ENCODE measurements around the gene FARS2. TPM values are rescaled to one million over a fixed set of nuclear protein-coding genes. Genes with fewer than 3 reads are reported as not detected.

The FARS2 gene
- total RNA-seq, 1 experiment from 2014 or later = 20.0 TPM

DNA sequence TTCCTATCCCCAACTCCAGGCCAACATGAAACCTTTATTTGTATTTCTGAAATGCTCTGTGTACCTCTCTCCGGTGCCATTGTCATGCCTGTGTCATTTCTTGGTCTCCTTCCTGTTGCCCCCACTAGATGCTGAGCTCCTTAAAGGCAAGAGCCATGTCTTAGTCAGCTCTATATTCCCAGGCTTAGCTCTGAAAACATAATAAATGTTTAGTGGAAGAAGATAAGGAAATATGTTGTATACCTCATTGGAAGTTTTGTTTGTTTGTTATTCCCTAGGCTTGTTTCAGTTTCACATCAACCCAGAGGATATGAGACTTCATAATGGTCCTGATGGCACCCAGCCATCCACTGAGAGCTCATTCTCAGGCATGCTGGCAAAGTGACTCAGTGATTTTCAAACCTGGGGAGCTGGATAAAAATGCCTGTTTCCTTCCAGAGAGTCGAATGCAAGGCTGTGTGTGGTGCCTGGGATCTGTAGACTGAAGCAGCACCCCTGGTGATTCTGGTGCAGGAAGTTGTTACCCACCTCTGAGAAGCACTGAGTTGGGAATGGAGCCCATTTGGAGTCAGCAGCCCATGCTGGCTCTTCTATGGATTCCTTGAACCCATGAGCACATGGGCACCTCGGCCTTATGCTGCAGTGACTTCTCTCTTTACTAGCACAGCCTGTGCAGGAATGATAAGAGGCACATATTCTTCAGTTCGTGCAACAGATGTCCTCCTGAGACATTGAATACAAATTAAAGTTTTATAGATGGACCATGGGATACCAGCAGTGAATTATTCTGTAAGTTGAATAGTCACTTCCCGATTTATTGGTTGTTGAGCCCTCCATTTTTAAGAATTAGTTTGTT, 205.2 kb downstream of the FARS2 start:
- no peak for DNase-seq (ENCODE audit: low spot score)

DNA sequence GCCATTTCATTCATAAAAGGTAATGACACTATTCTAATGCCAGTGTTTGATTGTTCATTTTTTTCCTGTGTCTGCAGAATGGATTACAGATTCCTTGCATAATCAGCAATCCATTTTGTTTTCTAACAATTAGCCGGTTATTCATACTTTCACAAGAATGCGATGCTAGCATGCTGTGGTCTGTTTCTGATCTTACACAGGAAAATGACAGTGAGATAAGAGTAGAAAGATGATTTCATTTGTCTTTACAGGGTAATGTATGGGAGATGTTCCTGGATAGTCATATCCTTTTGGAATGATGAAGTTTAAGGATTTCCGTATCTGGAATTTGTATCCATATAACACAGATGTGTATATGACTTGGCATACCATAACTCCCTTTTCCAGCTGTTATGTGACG, 207.3 kb downstream of the FARS2 start:
- no peak for DNase-seq (ENCODE audit: low spot score)

DNA sequence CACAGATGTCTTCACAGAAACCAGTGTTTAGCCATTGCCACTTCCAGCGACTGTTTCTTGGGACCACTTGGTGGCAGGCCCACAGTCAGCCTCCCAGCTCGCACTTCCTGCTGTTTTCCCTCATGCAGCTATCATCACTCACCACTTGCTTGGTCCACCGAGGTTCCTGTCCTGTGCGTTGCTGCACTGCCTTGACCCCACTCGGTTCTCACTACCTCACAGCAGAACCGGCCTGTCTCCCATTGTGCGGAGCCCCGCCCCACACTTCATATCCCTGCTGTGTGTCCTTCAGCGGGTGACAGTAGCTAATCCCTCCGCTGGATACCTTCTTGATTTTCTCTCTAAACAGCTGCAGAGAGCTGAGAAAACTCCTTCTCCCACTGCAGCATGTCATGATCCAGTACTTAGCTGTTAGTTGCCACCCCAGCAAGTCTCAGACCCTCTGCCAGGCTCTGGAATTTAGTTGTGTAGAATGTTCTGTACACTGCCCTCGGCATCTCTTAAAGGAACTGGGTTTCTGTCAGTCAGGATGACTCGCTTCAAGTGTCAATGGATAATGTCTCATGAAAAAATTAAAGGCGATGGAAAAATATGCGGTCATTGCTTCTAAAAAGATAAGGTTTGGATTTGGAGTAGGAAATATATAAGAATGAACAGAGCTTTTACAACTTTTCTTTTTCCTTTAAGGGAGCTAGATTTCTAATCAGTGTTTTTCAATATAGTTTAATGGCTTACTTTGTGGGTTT, 208.0 kb downstream of the FARS2 start:
- DNase-seq (ENCODE audit: low spot score) = no peak

DNA sequence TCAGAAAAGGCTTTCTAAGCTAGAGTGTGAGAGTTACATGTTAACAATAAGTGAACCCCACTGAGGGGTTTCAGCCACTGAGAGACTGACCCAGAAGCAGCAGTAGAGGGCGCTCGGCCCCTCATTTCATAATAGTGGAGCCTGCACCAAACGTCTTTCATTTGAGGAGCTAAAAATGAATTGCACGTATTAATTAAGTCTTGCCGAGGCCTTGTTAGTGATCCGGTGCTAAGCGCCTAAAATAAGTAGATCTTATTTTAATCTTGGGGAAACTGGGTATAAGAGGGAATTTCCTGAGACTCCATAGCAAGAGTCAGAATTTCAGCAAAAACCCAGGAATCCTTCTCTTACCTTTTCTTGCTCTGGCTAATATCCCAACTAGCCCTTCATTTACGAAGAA, 209.7 kb downstream of the FARS2 start:
- peak; percentile 66 for DNase-seq (ENCODE audit: low spot score)

DNA sequence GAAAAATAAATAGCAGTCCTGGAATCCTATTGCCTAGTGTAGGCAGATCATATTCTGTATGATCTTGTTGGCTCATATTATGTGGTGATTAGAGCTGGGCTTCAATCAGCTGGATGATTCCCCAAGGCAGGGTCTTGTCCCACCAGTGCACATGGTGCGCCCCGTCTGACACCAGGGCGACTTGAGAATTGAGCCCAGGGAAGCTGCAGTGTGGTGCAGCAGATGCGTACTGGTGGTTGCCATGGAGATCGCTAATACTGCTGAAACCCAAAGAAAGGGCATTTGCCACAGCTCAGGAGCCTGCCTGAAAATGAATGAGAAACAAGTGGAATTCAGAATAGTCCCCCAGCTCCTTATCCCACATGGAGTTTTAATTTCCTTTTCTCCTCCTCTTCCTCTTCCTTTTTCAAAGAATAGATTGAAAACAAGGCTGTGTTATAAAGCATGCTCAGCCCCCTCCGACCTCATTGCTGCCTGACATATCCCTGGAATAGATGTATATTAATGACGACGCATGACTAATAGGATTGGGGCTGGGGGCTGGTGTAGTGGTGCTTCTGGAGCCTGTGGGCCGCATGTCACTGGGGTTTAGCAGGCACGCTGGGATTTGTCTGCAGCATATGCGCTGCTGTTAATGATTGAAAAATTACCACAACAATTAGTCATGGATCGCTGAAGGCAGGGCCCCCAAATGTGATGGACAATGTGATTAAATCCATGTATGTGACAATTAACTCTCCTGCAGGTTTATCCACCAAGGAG, 210.5 kb downstream of the FARS2 start:
- DNase-seq (ENCODE audit: low spot score) = no peak

DNA sequence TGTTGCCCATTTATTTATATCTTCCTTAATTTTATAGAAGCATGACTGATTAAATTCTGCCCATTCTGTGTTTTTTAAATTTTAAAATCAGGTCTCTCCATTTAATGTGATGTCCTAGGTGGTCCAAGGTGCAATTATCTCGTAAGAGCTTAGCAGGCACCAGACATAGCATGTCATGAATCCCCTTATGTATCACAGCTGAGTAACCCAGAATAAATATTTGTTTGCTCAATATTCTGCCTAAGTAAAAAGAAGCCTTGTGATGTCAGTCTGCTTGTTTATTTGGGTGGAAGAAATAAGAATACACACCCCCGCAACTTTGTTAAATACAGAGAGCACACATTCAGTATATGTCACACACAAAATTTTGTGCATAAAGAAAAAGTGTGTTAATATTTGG, 211.3 kb downstream of the FARS2 start:
- no peak for DNase-seq (ENCODE audit: low spot score)

DNA sequence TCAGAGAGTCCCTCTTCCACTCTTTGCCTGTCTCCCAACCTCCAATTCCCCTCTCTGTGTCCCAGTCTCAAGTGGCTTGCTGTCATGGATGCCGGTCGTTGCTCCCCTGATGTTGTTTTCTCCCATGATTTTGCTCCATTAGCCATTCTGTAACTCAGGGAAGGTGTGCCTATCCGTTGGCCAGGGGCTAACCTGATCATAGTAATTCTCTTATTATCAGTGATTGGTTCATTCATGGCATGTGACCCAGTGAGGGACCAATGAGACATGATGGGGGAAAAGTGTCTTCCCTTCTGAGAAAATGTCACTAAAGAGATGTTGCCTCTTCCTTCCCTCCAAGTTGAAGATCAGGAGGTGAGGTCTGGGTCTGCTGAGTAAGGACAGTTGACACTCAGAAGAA, 214.5 kb downstream of the FARS2 start:
- DNase-seq (ENCODE audit: low spot score) = no peak

DNA sequence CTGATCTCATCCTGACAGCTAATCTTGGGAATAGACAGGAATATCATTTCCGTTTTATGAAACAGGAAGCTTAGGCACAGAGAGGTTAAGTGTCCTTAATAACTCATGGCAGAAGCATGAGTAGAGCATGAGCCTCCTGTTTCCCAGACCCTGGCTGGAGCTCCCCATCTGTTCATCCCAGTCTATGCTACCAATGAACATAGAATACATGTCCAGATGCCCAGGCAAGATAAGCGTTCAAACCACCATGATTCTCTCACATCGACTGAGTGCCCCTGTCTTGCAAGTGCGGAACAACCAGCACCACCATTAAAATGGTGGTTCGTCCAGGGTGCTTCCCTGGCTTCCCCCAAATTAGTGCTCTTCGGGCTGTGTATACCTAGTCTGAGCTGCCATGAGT, 217.1 kb downstream of the FARS2 start:
- DNase-seq (ENCODE audit: low spot score) = no peak

DNA sequence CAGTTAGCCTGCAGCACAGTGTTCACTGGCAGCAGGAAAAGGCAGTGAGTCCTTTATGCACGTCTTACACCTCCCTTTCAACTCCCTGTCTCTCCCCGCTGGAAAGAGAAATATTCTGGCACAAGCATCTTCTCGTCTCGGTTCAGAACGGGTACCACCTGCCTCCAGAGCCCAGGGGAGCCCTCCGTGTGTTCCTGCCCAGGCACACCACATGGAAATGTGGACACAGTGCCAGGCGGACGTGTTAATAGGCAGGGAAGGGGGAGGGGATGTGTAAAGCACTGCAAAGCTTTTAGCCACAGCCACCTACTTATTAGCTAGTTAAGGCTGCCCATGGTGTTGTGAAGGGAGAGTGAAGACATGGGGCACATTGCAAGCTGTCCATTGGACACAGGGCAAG, 219.7 kb downstream of the FARS2 start:
- no peak for DNase-seq (ENCODE audit: low spot score)

DNA sequence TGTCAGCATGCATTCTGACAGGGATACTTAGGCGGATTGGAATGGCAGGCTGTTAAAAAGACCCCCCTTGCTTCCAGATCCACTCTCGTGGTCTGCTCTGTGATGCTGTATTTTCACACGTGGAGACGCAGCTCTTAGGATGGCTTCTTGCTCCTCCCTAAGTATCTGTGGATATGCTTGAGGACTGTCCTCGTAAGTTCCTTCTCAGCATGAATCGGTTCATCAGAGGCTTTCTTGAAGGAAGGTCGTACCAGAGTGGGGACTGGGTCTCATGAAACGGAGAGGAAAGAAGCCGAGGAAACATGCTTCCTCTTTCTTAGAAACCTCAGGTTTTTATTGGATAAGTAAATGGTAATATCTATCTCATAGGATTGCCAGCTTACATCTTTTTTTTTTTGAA, 220.4 kb downstream of the FARS2 start:
- no peak for DNase-seq (ENCODE audit: low spot score)

DNA sequence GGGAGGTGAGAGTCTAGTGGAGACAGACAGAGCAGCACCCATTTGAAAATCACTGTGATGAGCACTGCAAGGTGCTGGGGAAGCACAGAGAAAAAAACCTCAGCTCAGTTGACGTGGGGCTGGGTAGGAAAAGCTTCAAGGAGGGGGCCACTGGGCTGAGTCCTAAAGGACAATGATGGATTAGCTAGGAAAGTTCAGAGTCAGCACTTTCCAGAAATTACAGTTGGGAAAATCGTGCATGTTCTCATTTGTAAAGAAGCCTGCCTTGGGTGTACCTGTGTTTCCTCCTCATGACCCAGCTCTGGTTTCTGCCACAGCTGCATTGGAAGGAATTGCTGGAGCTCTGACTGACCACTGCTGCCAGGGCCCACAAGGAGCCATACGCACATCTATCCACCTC, 221.3 kb downstream of the FARS2 start:
- DNase-seq (ENCODE audit: low spot score) = no peak

DNA sequence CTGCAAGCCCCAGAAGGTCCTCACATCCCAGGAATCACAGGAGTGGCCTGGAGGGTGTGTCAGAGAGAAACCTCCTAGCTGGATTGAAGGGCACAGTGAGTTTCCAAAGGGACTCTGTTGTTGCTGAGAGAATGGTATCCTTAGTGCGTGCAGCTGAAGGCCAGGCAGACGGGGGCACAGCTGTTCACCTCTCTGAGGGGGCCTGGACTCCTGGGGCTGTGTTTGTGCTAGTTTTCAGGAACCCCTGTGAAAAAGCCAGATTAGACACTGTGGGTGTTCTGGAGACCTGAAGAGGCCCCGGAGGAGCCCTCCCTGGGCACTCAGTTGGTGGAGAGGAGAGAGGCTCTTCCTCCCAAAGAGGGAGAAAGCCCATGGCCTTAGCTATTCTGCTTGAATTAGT, 223.4 kb downstream of the FARS2 start:
- no peak for DNase-seq (ENCODE audit: low spot score)

DNA sequence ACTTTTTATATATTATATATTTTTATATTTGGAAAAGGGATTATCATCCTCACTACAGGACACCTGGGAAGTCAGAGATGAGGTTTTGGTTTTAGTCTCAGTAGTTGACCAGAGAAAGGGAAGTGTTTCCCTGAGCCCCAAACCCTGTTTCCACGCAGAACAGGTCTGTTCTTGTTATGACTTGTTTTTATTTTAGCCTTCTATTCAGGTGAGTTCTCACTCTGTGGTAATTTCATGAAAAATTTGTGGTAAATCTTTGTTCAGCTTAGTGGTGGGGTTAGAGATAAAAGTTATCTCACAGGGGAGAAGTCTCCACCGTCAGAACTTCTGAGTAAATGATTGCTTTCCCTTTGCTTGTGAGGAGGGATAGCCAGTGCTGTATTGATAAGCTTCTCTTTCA, 224.9 kb downstream of the FARS2 start:
- DNase-seq (ENCODE audit: low spot score) = no peak

DNA sequence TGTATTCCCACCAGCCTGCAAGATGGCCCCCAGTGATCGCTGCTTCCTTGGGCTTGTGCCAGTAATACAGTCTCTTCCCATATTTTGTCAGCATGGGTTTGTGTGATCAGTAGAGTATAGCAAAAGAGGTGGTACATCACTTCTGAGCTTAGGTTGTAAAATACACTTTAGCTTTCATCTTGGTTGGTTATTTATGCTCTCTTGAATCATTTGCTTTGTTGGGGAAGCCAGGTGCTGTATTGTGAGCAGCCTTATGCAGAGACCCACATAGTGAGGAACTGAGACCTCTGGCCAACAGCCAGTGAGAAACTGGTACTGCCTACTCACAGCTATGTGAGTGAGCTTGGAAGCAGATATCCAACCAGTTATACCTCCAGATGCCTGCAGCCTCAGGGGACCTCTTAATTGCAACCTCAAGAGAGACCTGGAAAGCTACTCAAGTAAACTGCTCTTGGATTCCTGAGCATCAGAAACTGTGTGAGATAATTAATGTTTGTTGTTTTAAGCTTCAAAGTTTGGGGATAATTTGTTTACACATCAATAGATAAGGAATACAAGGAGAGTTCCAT, 229.3 kb downstream of the FARS2 start:
- no peak for DNase-seq (ENCODE audit: low spot score)

DNA sequence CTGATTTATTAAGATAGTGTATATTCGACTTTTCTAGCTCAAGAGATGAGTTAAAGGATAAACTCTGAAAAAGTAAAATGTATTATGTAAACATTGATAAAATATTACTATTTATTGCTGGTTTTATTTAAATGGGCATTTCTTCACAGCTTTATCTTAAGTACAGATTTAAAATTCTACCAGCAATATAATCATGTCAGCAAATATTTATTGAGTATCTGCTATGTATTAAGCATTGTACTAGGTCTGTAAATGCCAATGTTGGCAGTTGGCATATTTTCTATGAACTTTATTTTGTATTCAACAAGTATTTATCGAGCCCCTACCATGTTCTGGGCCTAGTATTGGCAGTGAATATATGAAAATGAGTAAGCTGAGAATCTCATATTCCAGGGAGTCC, 231.0 kb downstream of the FARS2 start:
- no peak for DNase-seq (ENCODE audit: low spot score)

DNA sequence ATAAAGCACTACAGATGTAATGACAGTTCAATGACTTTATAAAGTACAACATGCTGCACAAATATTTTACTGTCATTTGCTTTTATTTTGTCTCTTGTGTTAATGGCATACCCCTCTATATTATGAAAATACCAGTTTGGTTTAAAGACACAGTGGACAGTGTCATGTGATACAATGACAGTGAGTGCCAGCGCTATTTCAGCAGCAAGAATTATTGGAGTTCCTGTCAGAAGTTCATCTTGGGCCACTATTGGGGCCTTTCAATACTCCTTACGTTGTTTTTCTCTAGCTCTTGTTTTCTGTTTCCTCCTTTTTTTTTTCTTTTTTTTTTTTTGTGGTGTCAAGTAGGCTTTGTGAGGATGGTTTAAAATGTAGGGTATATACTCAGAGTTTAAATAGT, 232.5 kb downstream of the FARS2 start:
- no peak for DNase-seq (ENCODE audit: low spot score)

DNA sequence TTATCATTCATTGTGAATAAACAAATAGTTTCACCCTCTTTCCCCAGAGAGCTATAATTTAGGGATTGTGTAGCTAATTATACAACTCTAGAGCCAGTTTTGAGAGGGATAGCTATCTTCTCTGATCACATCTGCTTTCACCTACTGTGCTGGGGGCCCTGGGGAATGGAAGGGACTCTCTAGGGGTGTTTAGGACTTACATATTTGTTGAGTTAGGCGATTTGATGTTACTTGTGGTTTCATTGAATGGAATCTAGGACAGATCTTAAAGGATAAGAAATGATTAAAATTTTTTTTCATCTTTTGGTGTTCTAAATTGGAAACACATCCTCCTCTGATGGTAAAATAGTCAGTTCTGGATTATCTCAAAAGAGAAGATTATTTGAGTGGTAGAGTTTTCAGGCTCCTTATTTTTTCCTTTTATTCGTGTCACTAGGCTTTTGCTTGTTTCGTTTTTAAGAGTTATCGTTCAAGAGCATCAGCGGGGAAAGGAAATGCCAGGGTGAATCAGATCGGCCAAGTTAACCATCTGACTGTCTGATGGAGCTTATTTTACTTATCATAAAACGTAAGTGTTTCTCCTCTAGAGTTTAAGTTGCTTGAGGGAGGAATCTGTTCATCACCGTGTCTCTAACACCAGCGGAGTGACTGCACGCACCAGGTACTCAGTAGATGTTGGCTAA, 236.7 kb downstream of the FARS2 start:
- DNase-seq (ENCODE audit: low spot score) = no peak

DNA sequence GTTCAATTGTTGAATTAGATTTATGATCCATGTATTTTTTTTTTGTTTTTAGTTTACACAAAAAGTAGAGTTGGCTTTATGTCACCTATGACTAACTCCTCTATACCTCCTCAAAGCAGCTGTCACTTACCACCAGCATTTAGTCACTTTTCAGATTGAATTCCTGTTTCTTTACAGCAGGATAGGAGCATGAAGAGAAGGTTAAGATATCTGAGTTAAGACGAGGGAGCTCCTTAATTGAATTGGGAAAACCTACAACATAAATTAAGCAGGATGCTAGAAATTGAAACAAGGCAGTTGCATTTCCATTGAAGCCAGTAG, 237.2 kb downstream of the FARS2 start:
- DNase-seq (ENCODE audit: low spot score) = no peak

DNA sequence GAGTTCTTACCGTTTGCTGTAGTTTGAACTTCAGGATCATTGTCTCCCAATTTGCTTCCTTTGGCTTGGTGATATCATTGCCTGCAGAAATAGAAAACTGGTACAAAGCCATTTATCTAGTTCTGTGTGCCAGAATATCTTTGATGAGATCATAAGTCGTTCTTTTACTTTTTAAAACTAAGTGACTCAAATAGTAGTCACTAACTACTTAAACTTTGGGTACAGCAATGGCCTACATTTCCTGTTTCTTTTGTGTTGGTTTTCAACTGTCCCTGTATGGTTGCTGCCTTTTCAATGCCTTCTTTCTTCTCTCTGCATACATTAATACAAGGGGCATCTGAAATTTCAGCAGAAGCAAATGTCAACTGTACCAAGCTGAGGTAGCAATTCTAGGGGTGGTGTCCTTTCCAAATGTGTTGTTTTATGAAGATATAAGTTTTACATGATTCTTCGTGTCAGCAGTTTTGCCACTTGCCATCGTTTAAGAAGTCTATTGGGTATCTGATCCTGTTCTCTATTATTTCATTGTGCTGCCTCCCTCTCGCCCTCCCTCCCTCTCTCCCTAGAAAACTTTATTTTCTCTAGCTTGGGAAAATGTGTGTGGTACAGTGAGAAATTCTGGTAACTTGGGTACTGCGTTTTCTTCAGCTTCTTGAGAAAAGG, 238.5 kb downstream of the FARS2 start:
- DNase-seq (ENCODE audit: low spot score) = no peak

DNA sequence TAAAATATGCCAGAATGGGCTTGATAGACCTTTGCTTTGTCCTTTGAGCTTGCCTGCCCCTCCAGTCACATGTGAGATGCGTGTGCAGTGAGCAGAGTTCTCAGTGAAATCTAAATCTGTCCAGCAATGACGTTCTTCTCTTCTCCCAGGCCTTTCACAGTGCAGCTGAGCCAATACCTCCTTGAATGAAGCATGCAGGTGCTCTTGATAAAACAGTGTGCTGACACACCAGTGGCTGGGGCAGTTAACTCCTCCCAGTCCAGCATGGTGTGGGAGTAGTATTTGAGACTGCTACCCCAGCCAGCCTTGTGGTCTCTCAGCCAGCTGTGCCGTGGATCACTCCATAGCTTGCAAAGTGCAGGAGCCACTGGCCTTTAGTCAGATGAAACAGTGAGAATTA, 240.5 kb downstream of the FARS2 start:
- no peak for DNase-seq (ENCODE audit: low spot score)

DNA sequence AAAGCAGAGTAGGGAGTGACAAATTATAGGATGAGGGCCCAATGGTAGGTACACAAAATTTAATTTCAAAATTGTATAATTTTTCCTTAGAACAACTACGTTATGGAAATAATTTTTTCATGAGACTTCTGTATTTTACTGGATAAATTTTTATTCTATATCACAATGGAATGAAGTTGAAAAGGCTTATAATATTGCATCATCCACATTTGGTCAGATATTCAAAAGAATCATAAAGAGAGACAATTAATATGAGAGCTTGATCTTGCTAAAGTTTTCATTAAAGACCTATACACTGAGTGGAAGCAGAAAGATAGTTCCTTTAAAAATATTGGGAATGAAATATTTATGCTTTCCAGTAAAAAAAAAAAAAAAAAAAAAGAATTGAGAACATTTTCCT, 242.8 kb downstream of the FARS2 start:
- no peak for DNase-seq (ENCODE audit: low spot score)

All from HT-29 (cell line).